Nephron (organoid): ENCODE measurements around the gene NCOA5.

ENCODE experiments used
- H3K27ac Mint-ChIP-seq, 3 experiments: 2 replicates each; pipeline ENCODE4 v1.8.0; 2020; ENCODE audit warnings: mixed read lengths in 3 of 3, mild to moderate bottlenecking in 2 of 3, moderate library complexity in 1 of 3
- H3K27me3 Mint-ChIP-seq: 2 replicates; pipeline ENCODE4 v1.8.0; 2021; ENCODE audit warnings: low read depth, mild to moderate bottlenecking, moderate library complexity, mixed read lengths
- H3K36me3 Mint-ChIP-seq: 2 replicates; pipeline ENCODE4 v1.8.0; 2020; ENCODE audit warnings: low read depth, mixed read lengths
- H3K4me1 Mint-ChIP-seq: 2 replicates; pipeline ENCODE4 v1.8.0; 2020; ENCODE audit warnings: mixed read lengths
- H3K4me3 Mint-ChIP-seq, 3 experiments: 2 replicates each; pipeline ENCODE4 v1.8.0; 2020; ENCODE audit warnings: mild to moderate bottlenecking in 3 of 3, mixed read lengths in 3 of 3, moderate library complexity in 2 of 3
- H3K9me3 Mint-ChIP-seq: 2 replicates; pipeline ENCODE4 v1.8.0; 2020; ENCODE audit warnings: mixed read lengths
- TF ChIP-seq, protein P1 (sequence below), 3 experiments: fragments of 200-600 bp; sonication (generic); IDR thresholded peaks; one replicate each; pipeline ENCODE4 v1.5.0; 2021; ENCODE audit warnings: antibody characterized with exemption in 3 of 3; ENCODE audit not compliant: unreplicated experiment in 3 of 3

NCOA5 gene

GRCh38 chr20:46074006-46074405 lies 15.8 kb downstream of the NCOA5 start:
- H3K36me3 Mint-ChIP-seq, result peaks cover 46% of the 10 kb centered on the region
- TF ChIP-seq, protein P1, sequence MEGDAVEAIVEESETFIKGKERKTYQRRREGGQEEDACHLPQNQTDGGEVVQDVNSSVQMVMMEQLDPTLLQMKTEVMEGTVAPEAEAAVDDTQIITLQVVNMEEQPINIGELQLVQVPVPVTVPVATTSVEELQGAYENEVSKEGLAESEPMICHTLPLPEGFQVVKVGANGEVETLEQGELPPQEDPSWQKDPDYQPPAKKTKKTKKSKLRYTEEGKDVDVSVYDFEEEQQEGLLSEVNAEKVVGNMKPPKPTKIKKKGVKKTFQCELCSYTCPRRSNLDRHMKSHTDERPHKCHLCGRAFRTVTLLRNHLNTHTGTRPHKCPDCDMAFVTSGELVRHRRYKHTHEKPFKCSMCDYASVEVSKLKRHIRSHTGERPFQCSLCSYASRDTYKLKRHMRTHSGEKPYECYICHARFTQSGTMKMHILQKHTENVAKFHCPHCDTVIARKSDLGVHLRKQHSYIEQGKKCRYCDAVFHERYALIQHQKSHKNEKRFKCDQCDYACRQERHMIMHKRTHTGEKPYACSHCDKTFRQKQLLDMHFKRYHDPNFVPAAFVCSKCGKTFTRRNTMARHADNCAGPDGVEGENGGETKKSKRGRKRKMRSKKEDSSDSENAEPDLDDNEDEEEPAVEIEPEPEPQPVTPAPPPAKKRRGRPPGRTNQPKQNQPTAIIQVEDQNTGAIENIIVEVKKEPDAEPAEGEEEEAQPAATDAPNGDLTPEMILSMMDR (IDR thresholded peaks at IDR 0.05; ENCODE audit: unreplicated experiment in 3 of 3), result no peak
- no peaks in the 10 kb centered on the region for H3K9me3 Mint-ChIP-seq
- no peaks in the 10 kb centered on the region for H3K27me3 Mint-ChIP-seq
- no peak overlapping the region for H3K27ac Mint-ChIP-seq
- H3K4me3 Mint-ChIP-seq, result no peak overlapping the region
- peaks cover 8% of the 10 kb centered on the region for H3K4me1 Mint-ChIP-seq

DNA sequence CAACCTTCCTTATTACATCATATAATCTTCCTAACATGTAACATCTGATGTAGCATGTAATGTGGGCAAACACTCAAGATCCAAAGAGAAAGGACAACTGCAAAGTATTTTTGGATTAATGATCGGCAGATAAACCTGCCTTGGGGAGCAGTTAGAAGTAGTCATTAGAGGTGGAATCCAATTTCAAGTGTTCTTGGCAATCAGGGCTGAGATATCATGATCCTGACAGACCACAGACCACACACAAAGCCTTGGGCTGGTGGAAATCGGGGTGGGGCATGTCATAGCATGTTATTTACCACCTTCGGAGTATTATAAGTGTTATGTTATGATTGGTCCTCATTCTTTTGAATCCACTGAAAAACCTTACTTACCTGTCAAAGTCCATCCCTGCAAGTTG lies 16.3 kb downstream of the NCOA5 start:
- Mint-ChIP-seq H3K27ac (no peak overlapping the region), H3K27me3 (no peaks in the 10 kb centered on the region), H3K9me3 (no peaks in the 10 kb centered on the region), H3K36me3 (peaks cover 44% of the 10 kb centered on the region), H3K4me3 (no peak overlapping the region), H3K4me1 (peaks cover 8% of the 10 kb centered on the region)
- TF ChIP-seq, protein P1 (IDR thresholded peaks at IDR 0.05; ENCODE audit: unreplicated experiment in 3 of 3), result no peak

DNA sequence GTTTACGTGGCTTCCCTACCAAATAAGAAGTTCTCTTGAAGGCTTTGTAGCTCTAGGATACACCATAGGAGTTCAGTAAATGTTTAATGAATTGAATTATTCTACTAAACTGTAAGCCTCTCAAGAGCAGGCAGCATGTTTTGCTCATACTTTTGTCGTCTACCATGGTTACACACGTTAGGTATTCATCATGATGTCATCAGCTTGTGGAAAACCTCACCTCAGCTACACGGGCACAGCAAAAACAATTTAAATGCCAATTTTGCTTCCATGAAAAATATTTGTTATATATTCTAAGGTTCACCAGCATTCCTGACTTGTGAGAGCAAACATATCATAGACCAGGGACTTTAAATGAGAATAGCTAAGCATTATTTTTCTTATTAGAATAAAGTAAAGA lies 16.7 kb downstream of the NCOA5 start:
- Mint-ChIP-seq H3K9me3 (no peaks in the 10 kb centered on the region), H3K27ac (no peak overlapping the region), H3K36me3 (peaks cover 44% of the 10 kb centered on the region), H3K4me1 (peaks cover 8% of the 10 kb centered on the region), H3K27me3 (no peaks in the 10 kb centered on the region), H3K4me3 (no peak overlapping the region)
- TF ChIP-seq, protein P1 (IDR thresholded peaks at IDR 0.05; ENCODE audit: unreplicated experiment in 3 of 3), result no peak

DNA sequence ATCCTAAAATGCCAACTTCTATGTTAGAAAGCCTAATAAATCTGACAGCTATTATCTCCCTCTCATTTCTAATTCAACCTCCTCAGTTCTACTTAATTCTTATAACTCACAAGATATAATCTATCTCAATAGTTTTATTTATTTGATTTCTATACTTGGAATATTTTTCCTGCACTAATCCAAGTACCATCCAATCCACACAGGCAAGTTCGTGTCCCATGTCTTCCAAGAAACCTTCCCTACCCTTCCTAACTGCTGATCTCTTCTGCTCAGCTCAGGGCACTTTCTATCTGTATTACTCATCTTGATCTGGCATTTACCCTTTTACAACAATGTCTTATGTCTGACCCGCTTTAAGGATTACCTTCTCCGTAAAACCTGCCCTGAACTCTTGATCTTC lies 18.2 kb downstream of the NCOA5 start:
- H3K4me3 Mint-ChIP-seq, result no peak overlapping the region
- TF ChIP-seq, protein P1 (IDR thresholded peaks at IDR 0.05; ENCODE audit: unreplicated experiment in 3 of 3), result no peak
- H3K36me3 Mint-ChIP-seq, result peaks cover 47% of the 10 kb centered on the region
- no peaks in the 10 kb centered on the region for H3K27me3 Mint-ChIP-seq
- H3K9me3 Mint-ChIP-seq, result no peaks in the 10 kb centered on the region
- peaks cover 8% of the 10 kb centered on the region for H3K4me1 Mint-ChIP-seq
- H3K27ac Mint-ChIP-seq, result no peak overlapping the region

- H3K27me3 Mint-ChIP-seq, result no peaks in the 10 kb centered on the region
- H3K27ac Mint-ChIP-seq, result no peak overlapping the region
- H3K4me1 Mint-ChIP-seq, result peaks cover 8% of the 10 kb centered on the region
- H3K9me3 Mint-ChIP-seq, result no peaks in the 10 kb centered on the region
- peaks cover 53% of the 10 kb centered on the region for H3K36me3 Mint-ChIP-seq
- no peak overlapping the region for H3K4me3 Mint-ChIP-seq
- TF ChIP-seq, protein P1 (IDR thresholded peaks at IDR 0.05; ENCODE audit: unreplicated experiment in 3 of 3), result no peak
Observed at GRCh38 chr20:46070215-46070900, 19.4 kb downstream of the NCOA5 start.

DNA sequence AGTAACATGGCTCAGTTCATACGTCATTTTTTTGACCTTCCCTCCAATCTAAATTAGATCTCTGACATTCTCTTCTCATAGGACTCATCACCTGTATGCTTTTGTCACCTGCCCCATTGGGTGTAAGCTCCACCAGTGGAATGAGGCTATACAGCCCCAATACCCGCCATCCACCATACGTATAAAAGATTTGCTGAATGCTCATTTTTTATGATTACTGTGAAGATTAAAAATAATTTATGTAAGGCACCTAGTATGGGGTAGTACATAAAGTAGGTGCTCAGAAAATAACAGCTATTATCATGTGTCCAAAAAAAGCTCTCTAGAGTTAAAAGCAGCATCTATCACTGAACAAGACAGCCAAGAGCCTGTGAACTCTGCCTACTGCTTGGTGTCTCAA lies 24.1 kb downstream of the NCOA5 start:
- Mint-ChIP-seq H3K27ac (no peak overlapping the region), H3K9me3 (no peaks in the 10 kb centered on the region), H3K36me3 (peaks cover 78% of the 10 kb centered on the region), H3K27me3 (peaks cover 8% of the 10 kb centered on the region), H3K4me3 (no peak overlapping the region), H3K4me1 (peaks cover 5% of the 10 kb centered on the region)
- TF ChIP-seq, protein P1 (IDR thresholded peaks at IDR 0.05; ENCODE audit: unreplicated experiment in 3 of 3), result no peak
